Activated naive CD8-positive, alpha-beta T cell treated with anti-CD3 and anti-CD28 coated beads, Interleukin-2, amount 50 U/mL, for 24 hours (primary cell): ENCODE data around the gene CADM1.

Experiments used
- ATAC-seq: fragments of 150-1000 bp; cut with Tn5 transposase; one replicate; pipeline ENCODE4 v1.10.0; 2021
- DNase-seq: peaks from one replicate; pipeline ENCODE4 v3.0.0; 2021
- H3K27ac Mint-ChIP-seq: one replicate; pipeline ENCODE4 v1.8.0; 2021; ENCODE audit warnings: mild to moderate bottlenecking, mixed read lengths
- H3K27me3 Mint-ChIP-seq: one replicate; pipeline ENCODE4 v1.8.0; 2021; ENCODE audit warnings: mixed read lengths
- H3K36me3 Mint-ChIP-seq: one replicate; pipeline ENCODE4 v1.8.0; 2021; ENCODE audit warnings: low read depth, mixed read lengths
- H3K4me1 Mint-ChIP-seq: one replicate; pipeline ENCODE4 v1.8.0; 2021; ENCODE audit warnings: mixed read lengths
- H3K4me3 Mint-ChIP-seq: one replicate; pipeline ENCODE4 v1.8.0; 2021; ENCODE audit warnings: mild to moderate bottlenecking, moderate library complexity, mixed read lengths
- H3K9me3 Mint-ChIP-seq: one replicate; pipeline ENCODE4 v1.8.0; 2021; ENCODE audit warnings: mixed read lengths

CADM1 gene

GRCh38 chr11:115266066-115266639 lies 238.1 kb downstream of the CADM1 start:
- DNase-seq = no peak
- Mint-ChIP-seq H3K27ac (no peak overlapping the region), H3K36me3 (no peaks in the 10 kb centered on the region), H3K9me3 (no peaks in the 10 kb centered on the region), H3K4me3 (no peak overlapping the region), H3K4me1 (no peaks in the 10 kb centered on the region), H3K27me3 (no peaks in the 10 kb centered on the region)
- no peak for ATAC-seq

- H3K36me3 Mint-ChIP-seq = no peaks in the 10 kb centered on the region
- H3K4me3 Mint-ChIP-seq = no peak overlapping the region
- H3K4me1 Mint-ChIP-seq = no peaks in the 10 kb centered on the region
- H3K9me3 Mint-ChIP-seq = no peaks in the 10 kb centered on the region
- ATAC-seq (no peak), DNase-seq (no peak)
- no peak overlapping the region for H3K27ac Mint-ChIP-seq
- no peaks in the 10 kb centered on the region for H3K27me3 Mint-ChIP-seq
Measured at GRCh38 chr11:115263799-115264656, 240.2 kb downstream of the CADM1 start.

GRCh38 chr11:115258216-115258615 lies 246.0 kb downstream of the CADM1 start:
- Mint-ChIP-seq H3K9me3 (no peaks in the 10 kb centered on the region), H3K27me3 (no peaks in the 10 kb centered on the region), H3K4me3 (no peak overlapping the region), H3K4me1 (peaks cover 5% of the 10 kb centered on the region), H3K36me3 (no peaks in the 10 kb centered on the region), H3K27ac (no peak overlapping the region)
- DNase-seq (no peak), ATAC-seq (no peak)

- Mint-ChIP-seq H3K27me3 (no peaks in the 10 kb centered on the region), H3K4me1 (peaks cover 5% of the 10 kb centered on the region), H3K27ac (no peak overlapping the region), H3K9me3 (no peaks in the 10 kb centered on the region), H3K36me3 (no peaks in the 10 kb centered on the region), H3K4me3 (no peak overlapping the region)
- ATAC-seq (no peak), DNase-seq (no peak)
Measured at GRCh38 chr11:115257678-115258077, 246.5 kb downstream of the CADM1 start.

GRCh38 chr11:115257270-115257669 lies 246.9 kb downstream of the CADM1 start:
- H3K27me3 Mint-ChIP-seq = no peaks in the 10 kb centered on the region
- DNase-seq (no peak), ATAC-seq (no peak)
- no peaks in the 10 kb centered on the region for H3K36me3 Mint-ChIP-seq
- H3K27ac Mint-ChIP-seq = no peak overlapping the region
- no peaks in the 10 kb centered on the region for H3K9me3 Mint-ChIP-seq
- H3K4me1 Mint-ChIP-seq = peaks cover 5% of the 10 kb centered on the region
- H3K4me3 Mint-ChIP-seq = no peak overlapping the region

- no peak for ATAC-seq
- DNase-seq = no peak
- H3K9me3 Mint-ChIP-seq = no peaks in the 10 kb centered on the region
- peaks cover 5% of the 10 kb centered on the region for H3K4me1 Mint-ChIP-seq
- no peak overlapping the region for H3K4me3 Mint-ChIP-seq
- no peaks in the 10 kb centered on the region for H3K36me3 Mint-ChIP-seq
- H3K27ac Mint-ChIP-seq = no peak overlapping the region
- no peaks in the 10 kb centered on the region for H3K27me3 Mint-ChIP-seq
Measured at GRCh38 chr11:115256397-115257197, 247.6 kb downstream of the CADM1 start.

GRCh38 chr11:115255006-115255762 lies 249.0 kb downstream of the CADM1 start:
- Mint-ChIP-seq H3K9me3 (no peaks in the 10 kb centered on the region), H3K36me3 (no peaks in the 10 kb centered on the region), H3K27ac (no peak overlapping the region), H3K4me1 (peaks cover 5% of the 10 kb centered on the region), H3K27me3 (no peaks in the 10 kb centered on the region), H3K4me3 (no peak overlapping the region)
- DNase-seq (no peak), ATAC-seq (no peak)

GRCh38 chr11:115251126-115251525 lies 253.1 kb downstream of the CADM1 start:
- no peaks in the 10 kb centered on the region for H3K27me3 Mint-ChIP-seq
- DNase-seq = no peak
- ATAC-seq = no peak
- no peaks in the 10 kb centered on the region for H3K4me1 Mint-ChIP-seq
- no peak overlapping the region for H3K4me3 Mint-ChIP-seq
- H3K9me3 Mint-ChIP-seq = no peaks in the 10 kb centered on the region
- no peak overlapping the region for H3K27ac Mint-ChIP-seq
- no peaks in the 10 kb centered on the region for H3K36me3 Mint-ChIP-seq

GRCh38 chr11:115249061-115249578 lies 255.1 kb downstream of the CADM1 start:
- H3K27me3 Mint-ChIP-seq = no peaks in the 10 kb centered on the region
- H3K27ac Mint-ChIP-seq = no peak overlapping the region
- ATAC-seq = no peak
- H3K36me3 Mint-ChIP-seq = no peaks in the 10 kb centered on the region
- no peak overlapping the region for H3K4me3 Mint-ChIP-seq
- H3K4me1 Mint-ChIP-seq = no peaks in the 10 kb centered on the region
- DNase-seq = no peak
- no peaks in the 10 kb centered on the region for H3K9me3 Mint-ChIP-seq

GRCh38 chr11:115247953-115248352 lies 256.3 kb downstream of the CADM1 start:
- Mint-ChIP-seq H3K27me3 (no peaks in the 10 kb centered on the region), H3K4me3 (no peak overlapping the region), H3K27ac (no peak overlapping the region), H3K36me3 (no peaks in the 10 kb centered on the region), H3K4me1 (no peaks in the 10 kb centered on the region), H3K9me3 (no peaks in the 10 kb centered on the region)
- DNase-seq = no peak
- no peak for ATAC-seq

GRCh38 chr11:115247361-115247760 lies 256.9 kb downstream of the CADM1 start:
- no peak for ATAC-seq
- DNase-seq = no peak
- no peaks in the 10 kb centered on the region for H3K4me1 Mint-ChIP-seq
- no peak overlapping the region for H3K4me3 Mint-ChIP-seq
- H3K36me3 Mint-ChIP-seq = no peaks in the 10 kb centered on the region
- no peaks in the 10 kb centered on the region for H3K9me3 Mint-ChIP-seq
- no peak overlapping the region for H3K27ac Mint-ChIP-seq
- H3K27me3 Mint-ChIP-seq = no peaks in the 10 kb centered on the region

GRCh38 chr11:115244758-115245157 lies 259.5 kb downstream of the CADM1 start:
- DNase-seq (no peak), ATAC-seq (no peak)
- Mint-ChIP-seq H3K36me3 (no peaks in the 10 kb centered on the region), H3K4me1 (no peaks in the 10 kb centered on the region), H3K27me3 (no peaks in the 10 kb centered on the region), H3K9me3 (no peaks in the 10 kb centered on the region), H3K4me3 (no peak overlapping the region), H3K27ac (no peak overlapping the region)

GRCh38 chr11:115244296-115244695 lies 259.9 kb downstream of the CADM1 start:
- Mint-ChIP-seq H3K27ac (no peak overlapping the region), H3K36me3 (no peaks in the 10 kb centered on the region), H3K4me1 (no peaks in the 10 kb centered on the region), H3K27me3 (no peaks in the 10 kb centered on the region), H3K4me3 (no peak overlapping the region), H3K9me3 (no peaks in the 10 kb centered on the region)
- DNase-seq (no peak), ATAC-seq (no peak)

- H3K9me3 Mint-ChIP-seq = no peaks in the 10 kb centered on the region
- H3K27ac Mint-ChIP-seq = no peak overlapping the region
- no peaks in the 10 kb centered on the region for H3K27me3 Mint-ChIP-seq
- no peak overlapping the region for H3K4me3 Mint-ChIP-seq
- DNase-seq (no peak), ATAC-seq (no peak)
- no peaks in the 10 kb centered on the region for H3K36me3 Mint-ChIP-seq
- H3K4me1 Mint-ChIP-seq = no peaks in the 10 kb centered on the region
Measured at GRCh38 chr11:115242982-115243381, 261.2 kb downstream of the CADM1 start.
